SJCRH30 (cell line): ENCODE measurements around the gene OR6K2. TPM values are rescaled to one million over a fixed set of nuclear protein-coding genes. Genes with fewer than 3 reads are reported as not detected.

Experiments
- DNase-seq, 2 experiments: peaks; one replicate each; pipeline ENCODE4 v3.0.0-alpha.2; 2015 to 2020
- H3K27ac ChIP-seq: fragments of 250-450 bp; sonication (Bioruptor Pico); 2 replicates; pipeline ENCODE4 v1.5.1; 2020; ENCODE audit warnings: mild to moderate bottlenecking, moderate library complexity
- H3K27me3 ChIP-seq: fragments of 250-450 bp; sonication (Bioruptor Pico); 2 replicates; pipeline ENCODE4 v1.5.1; 2020; ENCODE audit warnings: mild to moderate bottlenecking, moderate library complexity
- H3K36me3 ChIP-seq: fragments of 250-450 bp; sonication (Bioruptor Pico); 2 replicates; pipeline ENCODE4 v1.5.1; 2020; ENCODE audit warnings: mild to moderate bottlenecking, moderate library complexity
- H3K4me1 ChIP-seq: fragments of 250-450 bp; sonication (Bioruptor Pico); 2 replicates; pipeline ENCODE4 v1.5.1; 2020; ENCODE audit warnings: mild to moderate bottlenecking, moderate library complexity
- H3K4me3 ChIP-seq: fragments of 250-450 bp; sonication (Bioruptor Pico); 2 replicates; pipeline ENCODE4 v1.5.1; 2020; ENCODE audit warnings: mild to moderate bottlenecking, moderate library complexity
- H3K9me3 ChIP-seq: fragments of 250-450 bp; sonication (Bioruptor Pico); replicated peaks from 2 replicates; pipeline ENCODE4 v1.5.1; 2020; ENCODE audit warnings: mild to moderate bottlenecking, moderate library complexity
- total RNA-seq: library from RNA; depleted of rRNA; stranded (reverse); fragments of >200 nt; shearing (Covaris generic); gene quantifications from 2 replicates; pipeline ENCODE4 v1.2.3, GENCODE V29; 2014; rRNA removed

OR6K2 gene
- total RNA-seq, 1 experiment from 2014 or later = not detected

- Histone ChIP-seq H3K27ac (no peak overlapping the region), H3K36me3 (no peaks in the 10 kb centered on the region), H3K4me3 (no peak overlapping the region), H3K4me1 (no peaks in the 10 kb centered on the region), H3K27me3 (no peaks in the 10 kb centered on the region), H3K9me3 (no peaks in the 10 kb centered on the region)
- no peak for DNase-seq
These were observed 47.6 kb downstream of the OR6K2 start for GRCh38 chr1:158652721-158653334.

Other genes starting within 250 kb of the OR6K2 start
- not detected in 2 replicates for gene OR10K1, start 238.8 kb downstream of the OR6K2 start, total RNA-seq
- gene OR10R2, start 228.4 kb downstream of the OR6K2 start, total RNA-seq = not detected in 2 replicates
- gene OR6Y1, start 146.2 kb downstream of the OR6K2 start, total RNA-seq = not detected in 2 replicates
- gene OR6P1, start 130.1 kb downstream of the OR6K2 start, total RNA-seq = not detected in 2 replicates
- not detected in 2 replicates for gene OR10X1, start 120.8 kb downstream of the OR6K2 start, total RNA-seq
- gene OR10Z1, start 95.4 kb downstream of the OR6K2 start, total RNA-seq = not detected in 2 replicates
- gene SPTA1, start 13.9 kb downstream of the OR6K2 start, total RNA-seq = not detected in 2 replicates
- not detected in 2 replicates for gene OR6K3, start 20.1 kb upstream of the OR6K2 start, total RNA-seq
- not detected in 2 replicates for gene OR6K6, start 54.1 kb upstream of the OR6K2 start, total RNA-seq
- not detected in 2 replicates for gene OR6N1, start 71.5 kb upstream of the OR6K2 start, total RNA-seq
- not detected in 2 replicates for gene OR6N2, start 80.6 kb upstream of the OR6K2 start, total RNA-seq
- gene MNDA, start 130.7 kb upstream of the OR6K2 start, total RNA-seq = not detected in 2 replicates
- not detected in 2 replicates for gene PYHIN1, start 230.9 kb upstream of the OR6K2 start, total RNA-seq